Measurements from ENCODE around the gene TMEM220.

DNA sequence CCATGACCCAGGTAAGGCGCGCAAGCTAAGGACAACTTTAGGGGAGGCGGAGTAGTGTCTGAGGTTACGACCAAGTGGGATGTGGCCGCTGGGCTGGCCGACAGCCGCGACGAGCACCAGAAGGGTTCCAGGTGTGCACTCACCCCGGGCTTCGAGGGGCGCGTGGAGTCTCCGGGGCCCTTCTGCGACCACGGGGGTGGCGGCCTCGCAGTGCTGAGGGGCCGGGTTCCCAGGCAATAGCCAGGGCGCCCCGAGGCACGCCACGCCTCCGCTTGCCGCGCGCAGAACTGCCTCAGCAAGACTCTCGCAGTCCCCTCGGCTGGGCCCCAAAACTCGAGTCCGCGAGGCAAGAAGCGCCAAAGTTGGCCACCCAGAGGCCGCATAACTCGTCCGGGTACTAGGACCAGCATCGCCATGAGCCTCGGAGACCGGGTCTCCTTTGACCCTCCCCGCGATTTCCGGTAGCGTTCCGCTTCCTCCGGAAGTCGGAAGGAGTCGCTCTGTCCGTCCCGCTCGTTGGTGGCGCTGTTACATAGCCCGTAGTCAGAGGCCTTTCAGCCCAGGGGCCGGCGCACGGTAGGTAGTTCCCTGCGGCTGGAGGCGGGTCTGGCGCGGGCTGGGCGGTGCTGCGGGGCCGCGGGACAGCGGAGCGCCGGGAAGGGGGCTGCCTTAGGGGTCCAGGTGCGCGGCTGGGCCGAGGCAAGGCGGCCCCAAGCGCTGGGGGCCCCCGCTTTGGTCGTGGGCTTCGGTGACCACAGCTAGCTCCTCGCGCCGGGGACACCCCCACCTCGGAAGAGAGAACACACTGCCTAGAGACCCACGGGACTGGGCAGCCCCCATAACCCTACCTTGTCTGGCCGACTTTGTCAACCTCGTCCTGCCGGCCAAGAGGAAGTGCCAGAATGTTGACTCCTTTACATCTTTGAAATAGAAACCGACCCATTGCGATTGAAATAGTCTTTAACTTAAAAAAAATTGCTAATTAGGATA is 32.4 kb downstream of the TMEM220 start, which contains the start of the genes ADPRM and SCO1:
- peak in 1 of 3 experiments; percentile 34; a peak in 2 of 6 replicates for TF ChIP-seq CTCF (IDR thresholded peaks at IDR 0.05 in 2 of 3, conservative IDR thresholded peaks at IDR 0.05 in 1 of 3; ENCODE audit: borderline replicate concordance in 1 of 3, insufficient read depth in 1 of 3, low read depth in 2 of 3, low read length in 2 of 3)
- no peak for TF ChIP-seq EZH2 (IDR thresholded peaks at IDR 0.05)
- peak; percentile 91 for TF ChIP-seq POLR2AphosphoS5 (IDR thresholded peaks at IDR 0.05; ENCODE audit: low read depth, low read length)
- TF ChIP-seq POLR2A (IDR thresholded peaks at IDR 0.05; ENCODE audit: borderline replicate concordance, extremely low read depth, insufficient read depth, insufficient read length): peak; percentile 91
- no peak for TF ChIP-seq ZNF274 (IDR thresholded peaks at IDR 0.05; ENCODE audit: low read depth, low read length)
- TF ChIP-seq EZH2phosphoT487 (IDR thresholded peaks at IDR 0.05; ENCODE audit: borderline replicate concordance): no peak
- TF ChIP-seq CEBPB (IDR thresholded peaks at IDR 0.05; ENCODE audit: low read depth): no peak
- peak; percentile 73; the same call in 1 of the 2 replicates for TF ChIP-seq SIN3A (IDR thresholded peaks at IDR 0.05; ENCODE audit: low read depth)
- TF ChIP-seq, protein P1, sequence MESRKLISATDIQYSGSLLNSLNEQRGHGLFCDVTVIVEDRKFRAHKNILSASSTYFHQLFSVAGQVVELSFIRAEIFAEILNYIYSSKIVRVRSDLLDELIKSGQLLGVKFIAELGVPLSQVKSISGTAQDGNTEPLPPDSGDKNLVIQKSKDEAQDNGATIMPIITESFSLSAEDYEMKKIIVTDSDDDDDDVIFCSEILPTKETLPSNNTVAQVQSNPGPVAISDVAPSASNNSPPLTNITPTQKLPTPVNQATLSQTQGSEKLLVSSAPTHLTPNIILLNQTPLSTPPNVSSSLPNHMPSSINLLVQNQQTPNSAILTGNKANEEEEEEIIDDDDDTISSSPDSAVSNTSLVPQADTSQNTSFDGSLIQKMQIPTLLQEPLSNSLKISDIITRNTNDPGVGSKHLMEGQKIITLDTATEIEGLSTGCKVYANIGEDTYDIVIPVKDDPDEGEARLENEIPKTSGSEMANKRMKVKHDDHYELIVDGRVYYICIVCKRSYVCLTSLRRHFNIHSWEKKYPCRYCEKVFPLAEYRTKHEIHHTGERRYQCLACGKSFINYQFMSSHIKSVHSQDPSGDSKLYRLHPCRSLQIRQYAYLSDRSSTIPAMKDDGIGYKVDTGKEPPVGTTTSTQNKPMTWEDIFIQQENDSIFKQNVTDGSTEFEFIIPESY (IDR thresholded peaks at IDR 0.05; ENCODE audit: extremely low read depth, insufficient replicate concordance, low read length): no peak
- peak; percentile 51 for TF ChIP-seq YY1 (IDR thresholded peaks at IDR 0.05; ENCODE audit: extremely low read depth, insufficient replicate concordance, low read depth, low read length)
- TF ChIP-seq MAX (IDR thresholded peaks at IDR 0.05): peak; percentile 76
- no peak for TF ChIP-seq FOSL1 (IDR thresholded peaks at IDR 0.05; ENCODE audit: low read depth)
- peak; percentile 58 for TF ChIP-seq ELF1 (IDR thresholded peaks at IDR 0.05; ENCODE audit: borderline replicate concordance, low read depth)
